GM23248 (cell line): ENCODE data around the gene AKAP6. TPM values are rescaled to one million over a fixed set of nuclear protein-coding genes. Genes with fewer than 3 reads are reported as not detected.
"Not testable (repeated sequence)": the region's sequence is repeated elsewhere in the genome, so short reads cannot be mapped to it uniquely, and the experiment has no call there.

Experiments
- DNase-seq: peaks from one replicate; pipeline ENCODE4 v3.0.0-alpha.2; 2015
- H2AFZ ChIP-seq: fragments of 200-600 bp; sonication (generic); 2 replicates; pipeline ENCODE4 v1.6.1; 2016; ENCODE audit warnings: antibody characterized with exemption
- H3F3A ChIP-seq: fragments of 200-600 bp; sonication (generic); 2 replicates; pipeline ENCODE4 v1.6.1; 2016; ENCODE audit warnings: mild to moderate bottlenecking, antibody characterized with exemption, mixed run types; ENCODE audit not compliant: insufficient read depth
- H3K27ac ChIP-seq: fragments of 200-600 bp; sonication (generic); 2 replicates; pipeline ENCODE4 v1.5.1; 2016; ENCODE audit warnings: mild to moderate bottlenecking
- H3K27me3 ChIP-seq: fragments of 200-600 bp; sonication (generic); replicated peaks from 2 replicates; pipeline ENCODE4 v1.6.1; 2016; ENCODE audit warnings: mild to moderate bottlenecking; ENCODE audit not compliant: insufficient read depth
- H3K36me3 ChIP-seq: fragments of 200-600 bp; sonication (generic); 2 replicates; pipeline ENCODE4 v1.6.1; 2016; ENCODE audit warnings: low read depth, mild to moderate bottlenecking
- H3K4me1 ChIP-seq: fragments of 200-600 bp; sonication (generic); 2 replicates; pipeline ENCODE4 v1.6.1; 2016; ENCODE audit warnings: mild to moderate bottlenecking; ENCODE audit not compliant: insufficient read depth
- H3K4me2 ChIP-seq: fragments of 200-600 bp; sonication (generic); one replicate; pipeline ENCODE4 v1.6.1; 2016; ENCODE audit warnings: mild to moderate bottlenecking; ENCODE audit not compliant: unreplicated experiment
- H3K4me3 ChIP-seq: fragments of 200-600 bp; sonication (generic); 2 replicates; pipeline ENCODE4 v1.5.1; 2016; ENCODE audit warnings: mild to moderate bottlenecking
- H3K79me2 ChIP-seq: fragments of 200-600 bp; sonication (generic); 2 replicates; pipeline ENCODE4 v1.6.1; 2016; ENCODE audit warnings: mild to moderate bottlenecking; ENCODE audit not compliant: insufficient read depth
- H3K9ac ChIP-seq: fragments of 200-600 bp; sonication (generic); 2 replicates; pipeline ENCODE4 v1.6.1; 2016; ENCODE audit warnings: mild to moderate bottlenecking
- H3K9me2 ChIP-seq: fragments of 200-600 bp; sonication (generic); 2 replicates; pipeline ENCODE4 v1.6.1; 2016; ENCODE audit warnings: mixed run types, mild to moderate bottlenecking, moderate library complexity; ENCODE audit not compliant: insufficient read depth
- H3K9me3 ChIP-seq: fragments of 200-600 bp; sonication (generic); one replicate; pipeline ENCODE4 v1.6.1; 2017; ENCODE audit warnings: low read depth
- H4K20me1 ChIP-seq: fragments of 200-600 bp; sonication (generic); 2 replicates; pipeline ENCODE4 v1.6.0; 2016; ENCODE audit not compliant: insufficient read depth
- EZH2 ChIP-seq: fragments of 200-600 bp; sonication (generic); IDR thresholded peaks from 2 replicates; pipeline ENCODE4 v1.6.1; 2018; ENCODE audit warnings: antibody characterized with exemption, mild to moderate bottlenecking; ENCODE audit not compliant: insufficient read depth, poor library complexity, severe bottlenecking
- EZH2phosphoT487 ChIP-seq: fragments of 200-600 bp; sonication (generic); IDR thresholded peaks from 2 replicates; pipeline ENCODE4 v1.6.1; 2018; ENCODE audit warnings: antibody characterized with exemption, moderate library complexity, mild to moderate bottlenecking, low read depth; ENCODE audit not compliant: insufficient read depth
- WGBS, 2 experiments: methylation state at CpG; one replicate each; pipeline ENCODE4 v1.1.6; 2015 to 2017; ENCODE audit warnings: low lambda C conversion rate in 2 of 2, low coverage in 1 of 2; ENCODE audit errors: missing lambda C conversion rate in 2 of 2; 5-methylcytosine and 5-hydroxymethylcytosine counted together
- in situ Hi-C: fragments of 300-500 bp; cut with MboI; formaldehyde crosslinking; loops from 2 replicates; pipeline ENCODE4 v1.15.0; 2020
- polyA plus RNA-seq: library from polyadenylated mRNA; unstranded; fragments of >200 nt; fragmentation: Nextera tagmentation; extraction: Ambion mirVana; gene quantifications from 2 replicates; pipeline ENCODE4 v1.2.1, GENCODE V29; 2016
- total RNA-seq: library from RNA; depleted of rRNA; stranded (reverse); fragments of >200 nt; shearing (Covaris generic); gene quantifications from 2 replicates; pipeline ENCODE4 v1.2.3, GENCODE V29; 2014

The AKAP6 gene
- total and polyA plus RNA-seq, 2 experiments from 2014 or later: 4.8 to 19.1 TPM

- H3K27ac ChIP-seq: no peak overlapping the region
- H3K4me2 ChIP-seq: no peak overlapping the region
- H3K27me3 ChIP-seq: no peaks in the 10 kb centered on the region
- no peak overlapping the region for H2AFZ ChIP-seq
- no peak for TF ChIP-seq EZH2phosphoT487
- no peak for TF ChIP-seq EZH2
- H3K36me3 ChIP-seq: no peaks in the 10 kb centered on the region
- H3F3A ChIP-seq: no peaks in the 10 kb centered on the region
- H3K9me2 ChIP-seq: no peaks in the 10 kb centered on the region
- DNase-seq: peak; percentile 3
- H3K79me2 ChIP-seq: no peaks in the 10 kb centered on the region
- H4K20me1 ChIP-seq: no peaks in the 10 kb centered on the region
- H3K9ac ChIP-seq: no peak overlapping the region
- H3K9me3 ChIP-seq: no peaks in the 10 kb centered on the region
- 89 to 94% methylated on average over 1 of the region's 1 CpG for WGBS, 2 experiments
- no peaks in the 10 kb centered on the region for H3K4me1 ChIP-seq
- in situ Hi-C loops: no loop called here
- no peak overlapping the region for H3K4me3 ChIP-seq
Observed at GRCh38 chr14:32779840-32780239, 450.7 kb downstream of the AKAP6 start.

- no peaks in the 10 kb centered on the region for H3K9me3 ChIP-seq
- no peak overlapping the region for H3K9ac ChIP-seq
- no peaks in the 10 kb centered on the region for H3K27me3 ChIP-seq
- no peaks in the 10 kb centered on the region for H4K20me1 ChIP-seq
- no peak for DNase-seq
- H3K4me2 ChIP-seq: no peak overlapping the region
- no peak overlapping the region for H3K4me3 ChIP-seq
- H2AFZ ChIP-seq: no peak overlapping the region
- no peaks in the 10 kb centered on the region for H3K36me3 ChIP-seq
- in situ Hi-C loops: no loop called here
- 52 to 61% methylated on average over 3 of the region's 3 CpGs for WGBS, 2 experiments
- H3K9me2 ChIP-seq: no peaks in the 10 kb centered on the region
- no peaks in the 10 kb centered on the region for H3K79me2 ChIP-seq
- H3K4me1 ChIP-seq: no peaks in the 10 kb centered on the region
- no peak overlapping the region for H3K27ac ChIP-seq
- H3F3A ChIP-seq: no peaks in the 10 kb centered on the region
- TF ChIP-seq EZH2 (no peak), EZH2phosphoT487 (no peak)
Observed at GRCh38 chr14:32784405-32784804, 455.3 kb downstream of the AKAP6 start.

- Histone ChIP-seq H3K9ac (no peak overlapping the region), H3K4me3 (no peak overlapping the region), H3K79me2 (no peaks in the 10 kb centered on the region), H3K9me2 (no peaks in the 10 kb centered on the region), H3K4me2 (no peak overlapping the region), H3K4me1 (no peaks in the 10 kb centered on the region), H4K20me1 (no peaks in the 10 kb centered on the region), H3K9me3 (no peaks in the 10 kb centered on the region), H3K36me3 (no peaks in the 10 kb centered on the region), H3F3A (no peaks in the 10 kb centered on the region), H2AFZ (0 out of 2 replicates have a peak overlapping the region, but pooled peaks have one; percentile 5), H3K27ac (no peak overlapping the region), H3K27me3 (no peaks in the 10 kb centered on the region)
- TF ChIP-seq EZH2: no peak
- TF ChIP-seq EZH2phosphoT487: no peak
- in situ Hi-C loops: no loop called here
- no peak for DNase-seq
- 28 to 31% methylated on average over 4 of the region's 4 CpGs for WGBS, 2 experiments
Observed at GRCh38 chr14:32785585-32785984, 456.5 kb downstream of the AKAP6 start.

GRCh38 chr14:32786886-32787285, 457.8 kb downstream of the AKAP6 start:
- H3K36me3 ChIP-seq: no peaks in the 10 kb centered on the region
- H3K9me3 ChIP-seq: no peaks in the 10 kb centered on the region
- H3F3A ChIP-seq: no peaks in the 10 kb centered on the region
- no peak overlapping the region for H3K4me2 ChIP-seq
- H3K9me2 ChIP-seq: no peaks in the 10 kb centered on the region
- no peaks in the 10 kb centered on the region for H3K27me3 ChIP-seq
- H3K27ac ChIP-seq: no peak overlapping the region
- no peak overlapping the region for H3K4me3 ChIP-seq
- no peak overlapping the region for H2AFZ ChIP-seq
- 29 to 40% methylated on average over 3 of the region's 3 CpGs for WGBS, 2 experiments
- H3K79me2 ChIP-seq: no peaks in the 10 kb centered on the region
- H3K4me1 ChIP-seq: no peaks in the 10 kb centered on the region
- no peak for DNase-seq
- no peaks in the 10 kb centered on the region for H4K20me1 ChIP-seq
- no peak overlapping the region for H3K9ac ChIP-seq
- in situ Hi-C loops: no loop called here
- TF ChIP-seq EZH2 (no peak), EZH2phosphoT487 (no peak)

- H3K36me3 ChIP-seq, H3K79me2 ChIP-seq, H3K4me1 ChIP-seq, H3K4me2 ChIP-seq, H3K27me3 ChIP-seq, H3F3A ChIP-seq, in situ Hi-C loops, DNase-seq, H3K27ac ChIP-seq, H4K20me1 ChIP-seq, H3K9me3 ChIP-seq, H3K4me3 ChIP-seq, H3K9me2 ChIP-seq, H2AFZ ChIP-seq, H3K9ac ChIP-seq: not testable (repeated sequence)
Observed at GRCh38 chr14:32793033-32793432, 463.9 kb downstream of the AKAP6 start.
